ENCODE results near the gene WIPF2.

Gene WIPF2

GRCh38 chr17:40307740-40308239 is 88.7 kb downstream of the WIPF2 start:
- Histone ChIP-seq H2AK5ac (ENCODE audit: low read length) (no peak overlapping the region), H3K18ac (ENCODE audit: low read length) (peak overlapping the region; percentile 35), H3K23ac (ENCODE audit: low read length) (no peak overlapping the region), H3K79me1 (ENCODE audit: low read length) (peaks cover 3% of the 10 kb centered on the region), H3K27ac (ENCODE audit: low read depth, low read length) (no peak overlapping the region), H3K4me3 (ENCODE audit: low read length) (no peak overlapping the region), H4K8ac (ENCODE audit: low read depth, low read length) (no peak overlapping the region), H2BK120ac (ENCODE audit: low read depth, low read length) (no peak overlapping the region), H3K79me2 (ENCODE audit: control insufficient read depth, insufficient read depth, low read length) (peaks cover 2% of the 10 kb centered on the region), H3K4me1 (ENCODE audit: control insufficient read depth, low read depth, low read length) (peaks cover 23% of the 10 kb centered on the region), H3K27me3 (ENCODE audit: insufficient read depth, low read length, poor library complexity) (no peaks in the 10 kb centered on the region), H3K9ac (ENCODE audit: low read length) (peak overlapping the region; percentile 8), H4K5ac (ENCODE audit: low read length) (no peak overlapping the region), H2BK5ac (ENCODE audit: low read length) (peak overlapping the region; percentile 42), H3K36me3 (ENCODE audit: control insufficient read depth, insufficient read depth, low read length) (peaks cover 5% of the 10 kb centered on the region), H3K4me2 (ENCODE audit: low read length) (no peak overlapping the region), H3K56ac (ENCODE audit: low read length) (peak overlapping the region; percentile 53), H3K4ac (ENCODE audit: low read depth, low read length) (no peak overlapping the region), H2BK15ac (replicated peaks; ENCODE audit: low read depth) (no peak overlapping the region)
- no peak for DNase-seq
- WGBS (ENCODE audit: extremely low coverage, insufficient coverage, low lambda C conversion rate) = no CpG with 5 or more reads among the region's 3 CpGs

GRCh38 chr17:40309031-40309948 is 90.2 kb downstream of the WIPF2 start, which contains the start of gene RARA:
RARA (plus strand) TSS chr17:40309180; CDS start chr17:40331219, 22,039 bp downstream.
- no peak within 1 kb of the TSS for H3K4ac ChIP-seq (ENCODE audit: low read depth, low read length)
- H2BK15ac ChIP-seq (replicated peaks; ENCODE audit: low read depth) = no peak within 1 kb of the TSS
- peak within 1 kb of the TSS; percentile 70 for H3K4me2 ChIP-seq (ENCODE audit: low read length)
- peaks cover 24% of the 10 kb centered on the region for H3K4me1 ChIP-seq (ENCODE audit: control insufficient read depth, low read depth, low read length)
- peak; percentile 90 for DNase-seq
- no peaks in the 10 kb centered on the region for H3K27me3 ChIP-seq (ENCODE audit: insufficient read depth, low read length, poor library complexity)
- peak within 1 kb of the TSS; percentile 10 for H3K18ac ChIP-seq (ENCODE audit: low read length)
- peak within 1 kb of the TSS; percentile 58 for H2BK5ac ChIP-seq (ENCODE audit: low read length)
- H3K4me3 ChIP-seq (ENCODE audit: low read length) = peak within 1 kb of the TSS; percentile 64
- no CpG with 5 or more reads among the region's 20 CpGs for WGBS (ENCODE audit: extremely low coverage, insufficient coverage, low lambda C conversion rate)
- no peak within 1 kb of the TSS for H4K8ac ChIP-seq (ENCODE audit: low read depth, low read length)
- no peak within 1 kb of the TSS for H4K5ac ChIP-seq (ENCODE audit: low read length)
- H3K23ac ChIP-seq (ENCODE audit: low read length) = no peak within 1 kb of the TSS
- H2AK5ac ChIP-seq (ENCODE audit: low read length) = no peak within 1 kb of the TSS
- H3K9ac ChIP-seq (ENCODE audit: low read length) = peak within 1 kb of the TSS; percentile 73
- H2BK120ac ChIP-seq (ENCODE audit: low read depth, low read length) = no peak within 1 kb of the TSS
- peak within 1 kb of the TSS; percentile 85 for H3K56ac ChIP-seq (ENCODE audit: low read length)
- H3K79me2 ChIP-seq (ENCODE audit: control insufficient read depth, insufficient read depth, low read length) = no peaks in the 10 kb centered on the region
- no peaks in the 10 kb centered on the region for H3K36me3 ChIP-seq (ENCODE audit: control insufficient read depth, insufficient read depth, low read length)
- no peak within 1 kb of the TSS for H3K27ac ChIP-seq (ENCODE audit: low read depth, low read length)
- H3K79me1 ChIP-seq (ENCODE audit: low read length) = no peaks in the 10 kb centered on the region

- H3K9ac ChIP-seq (ENCODE audit: low read length) = no peak overlapping the region
- no peak overlapping the region for H2AK5ac ChIP-seq (ENCODE audit: low read length)
- no peak overlapping the region for H4K5ac ChIP-seq (ENCODE audit: low read length)
- no peak overlapping the region for H3K4me3 ChIP-seq (ENCODE audit: low read length)
- no peak overlapping the region for H3K23ac ChIP-seq (ENCODE audit: low read length)
- no peak overlapping the region for H2BK5ac ChIP-seq (ENCODE audit: low read length)
- peak overlapping the region; percentile 50 for H3K56ac ChIP-seq (ENCODE audit: low read length)
- no peak for DNase-seq
- no peak overlapping the region for H3K4me2 ChIP-seq (ENCODE audit: low read length)
- no peak overlapping the region for H4K8ac ChIP-seq (ENCODE audit: low read depth, low read length)
- H3K79me1 ChIP-seq (ENCODE audit: low read length) = no peaks in the 10 kb centered on the region
- no peak overlapping the region for H3K4ac ChIP-seq (ENCODE audit: low read depth, low read length)
- peaks cover 24% of the 10 kb centered on the region for H3K4me1 ChIP-seq (ENCODE audit: control insufficient read depth, low read depth, low read length)
- no peak overlapping the region for H2BK15ac ChIP-seq (replicated peaks; ENCODE audit: low read depth)
- no peak overlapping the region for H2BK120ac ChIP-seq (ENCODE audit: low read depth, low read length)
- H3K27ac ChIP-seq (ENCODE audit: low read depth, low read length) = no peak overlapping the region
- H3K79me2 ChIP-seq (ENCODE audit: control insufficient read depth, insufficient read depth, low read length) = no peaks in the 10 kb centered on the region
- no peaks in the 10 kb centered on the region for H3K36me3 ChIP-seq (ENCODE audit: control insufficient read depth, insufficient read depth, low read length)
- no peaks in the 10 kb centered on the region for H3K27me3 ChIP-seq (ENCODE audit: insufficient read depth, low read length, poor library complexity)
- WGBS (ENCODE audit: extremely low coverage, insufficient coverage, low lambda C conversion rate) = no CpG with 5 or more reads among the region's 2 CpGs
- H3K18ac ChIP-seq (ENCODE audit: low read length) = no peak overlapping the region
These were observed 90.9 kb downstream of the WIPF2 start for GRCh38 chr17:40309949-40310510.

- Histone ChIP-seq H3K18ac (ENCODE audit: low read length) (no peak overlapping the region), H4K8ac (ENCODE audit: low read depth, low read length) (no peak overlapping the region), H3K27ac (ENCODE audit: low read depth, low read length) (no peak overlapping the region), H3K23ac (ENCODE audit: low read length) (no peak overlapping the region), H3K56ac (ENCODE audit: low read length) (peak overlapping the region; percentile 27), H3K4me2 (ENCODE audit: low read length) (no peak overlapping the region), H3K4ac (ENCODE audit: low read depth, low read length) (no peak overlapping the region), H3K4me1 (ENCODE audit: control insufficient read depth, low read depth, low read length) (peaks cover 24% of the 10 kb centered on the region), H2BK120ac (ENCODE audit: low read depth, low read length) (no peak overlapping the region), H3K4me3 (ENCODE audit: low read length) (no peak overlapping the region), H2BK15ac (replicated peaks; ENCODE audit: low read depth) (no peak overlapping the region), H3K79me1 (ENCODE audit: low read length) (no peaks in the 10 kb centered on the region), H3K9ac (ENCODE audit: low read length) (no peak overlapping the region), H2AK5ac (ENCODE audit: low read length) (peak overlapping the region; percentile 29), H3K79me2 (ENCODE audit: control insufficient read depth, insufficient read depth, low read length) (no peaks in the 10 kb centered on the region), H4K5ac (ENCODE audit: low read length) (no peak overlapping the region), H3K27me3 (ENCODE audit: insufficient read depth, low read length, poor library complexity) (no peaks in the 10 kb centered on the region), H3K36me3 (ENCODE audit: control insufficient read depth, insufficient read depth, low read length) (no peaks in the 10 kb centered on the region), H2BK5ac (ENCODE audit: low read length) (no peak overlapping the region)
- no peak for DNase-seq
- WGBS (ENCODE audit: extremely low coverage, insufficient coverage, low lambda C conversion rate) = no CpG with 5 or more reads among the region's 7 CpGs
These were observed 91.8 kb downstream of the WIPF2 start for GRCh38 chr17:40310882-40311391.

GRCh38 chr17:40311575-40311974 is 92.5 kb downstream of the WIPF2 start:
- Histone ChIP-seq H4K5ac (ENCODE audit: low read length) (no peak overlapping the region), H3K23ac (ENCODE audit: low read length) (no peak overlapping the region), H3K27me3 (ENCODE audit: insufficient read depth, low read length, poor library complexity) (no peaks in the 10 kb centered on the region), H3K4me1 (ENCODE audit: control insufficient read depth, low read depth, low read length) (peaks cover 23% of the 10 kb centered on the region), H3K18ac (ENCODE audit: low read length) (no peak overlapping the region), H3K4me3 (ENCODE audit: low read length) (no peak overlapping the region), H3K36me3 (ENCODE audit: control insufficient read depth, insufficient read depth, low read length) (no peaks in the 10 kb centered on the region), H2AK5ac (ENCODE audit: low read length) (no peak overlapping the region), H2BK5ac (ENCODE audit: low read length) (no peak overlapping the region), H3K56ac (ENCODE audit: low read length) (no peak overlapping the region), H3K27ac (ENCODE audit: low read depth, low read length) (no peak overlapping the region), H3K9ac (ENCODE audit: low read length) (no peak overlapping the region), H3K79me2 (ENCODE audit: control insufficient read depth, insufficient read depth, low read length) (no peaks in the 10 kb centered on the region), H4K8ac (ENCODE audit: low read depth, low read length) (no peak overlapping the region), H3K4me2 (ENCODE audit: low read length) (no peak overlapping the region), H3K4ac (ENCODE audit: low read depth, low read length) (no peak overlapping the region), H2BK120ac (ENCODE audit: low read depth, low read length) (no peak overlapping the region), H2BK15ac (replicated peaks; ENCODE audit: low read depth) (no peak overlapping the region), H3K79me1 (ENCODE audit: low read length) (peaks cover 2% of the 10 kb centered on the region)
- DNase-seq = no peak
- WGBS (ENCODE audit: extremely low coverage, insufficient coverage, low lambda C conversion rate) = no CpG with 5 or more reads among the region's 2 CpGs

All from mesendoderm (in vitro differentiated cells).